Heart right ventricle (tissue), 16 donors: ENCODE results near the gene SLC39A2. TPM values are rescaled to one million over a fixed set of nuclear protein-coding genes. Genes with fewer than 3 reads are reported as not detected.
"Not testable (repeated sequence)": the region's sequence is repeated elsewhere in the genome, so short reads cannot be mapped to it uniquely, and the experiment has no call there.

ENCODE experiments used
- ATAC-seq, 8 donors: fragments of 200-7000 bp; cut with Tn5 transposase; one replicate each; pipeline ENCODE4 v1.9.1; 2020; ENCODE audit warnings: mild to moderate bottlenecking in 8 of 8, moderate library complexity in 8 of 8, moderate number of reproducible peaks in 1 of 8
- DNase-seq, 2 donors: peaks; one replicate each; pipeline ENCODE4 v3.0.0-alpha.2; 2020
- H3K27ac ChIP-seq, 10 donors: fragments of 200-600 bp; sonication (generic) in 2 of 10; one replicate each; pipeline versions ENCODE4 v1.5.0 to v1.8.0; 2020 to 2022; ENCODE audit warnings: mild to moderate bottlenecking in 3 of 10
- H3K27me3 ChIP-seq, 7 donors: fragments of 200-600 bp; one replicate each; pipeline ENCODE4 v1.8.0; 2021 to 2022; ENCODE audit warnings: mild to moderate bottlenecking in 2 of 7
- H3K36me3 ChIP-seq, 9 donors: fragments of 200-600 bp; sonication (generic) in 1 of 9; one replicate each; pipeline versions ENCODE4 v1.5.0 to v1.8.0; 2020 to 2022; ENCODE audit warnings: mild to moderate bottlenecking in 2 of 9
- H3K4me1 ChIP-seq, 9 donors: fragments of 200-600 bp; sonication (generic) in 1 of 9; one replicate each; pipeline versions ENCODE4 v1.5.0 to v1.8.0; 2020 to 2022; ENCODE audit warnings: mild to moderate bottlenecking in 4 of 9
- H3K4me3 ChIP-seq, 10 donors: fragments of 200-600 bp; sonication (generic) in 2 of 10; one replicate each; pipeline versions ENCODE4 v1.5.0 to v1.8.0; 2020 to 2022; ENCODE audit warnings: mild to moderate bottlenecking in 7 of 10, moderate library complexity in 2 of 10
- H3K9me3 ChIP-seq, 11 donors: fragments of 200-600 bp in 10 of 11; sonication (generic) in 2 of 11; one replicate each; pipeline versions ENCODE4 v1.5.0 to v1.8.0; 2013 to 2022; ENCODE audit warnings: mild to moderate bottlenecking in 2 of 11, control low read depth in 1 of 11, moderate library complexity in 1 of 11
- WGBS, 2 donors: extraction: QIAGEN DNeasy Blood & Tissue Kit; methylation state at CpG; one replicate each; pipeline ENCODE4 v1.1.7; 2013; ENCODE audit warnings: inconsistent platforms in 1 of 2; 5-methylcytosine and 5-hydroxymethylcytosine counted together
- intact Hi-C, 10 donors: fragments of 100-400 bp; cut with DNase I; formaldehyde crosslinking; loops; one replicate each; pipeline versions ENCODE4 v1.11.1 to v1.14.2; 2022
- polyA plus RNA-seq, 2 donors: library from polyadenylated mRNA; stranded (reverse); fragments of 200-250 nt; gene quantifications; one replicate each; pipeline ENCODE4 v1.2.3, GENCODE V29; 2013
- total RNA-seq, 10 donors: library from RNA; stranded (reverse); fragmentation: NEBNext Ultra II Directional in 3 of 10; extraction: Animal tissue kit (Norgen Biotek cat#: 25700) in 3 of 10; gene quantifications; one replicate each; pipeline versions ENCODE4 v1.2.1 to v1.2.4, GENCODE V29; 2021 to 2023
- TF ChIP-seq, protein P1 (sequence below), 9 donors: fragments of 200-600 bp; sonication (generic) in 2 of 9; IDR thresholded peaks; one replicate each; pipeline versions ENCODE4 v1.5.0 to v1.8.0; 2021 to 2022; ENCODE audit warnings: antibody characterized with exemption in 9 of 9, mild to moderate bottlenecking in 5 of 9, moderate library complexity in 1 of 9
- donor health status: Arrhythmogenic right ventricular cardiomyopathy.
- donor health status: ischemic (EF 13 %, LVEDD 7.1; RV severe dilation, severe dysfunction).
- donor health status: healthy with polysubstance abuse.
- donor health status: DM: no; HTN: yes; CAD: no.
- donor health status: DM: no; HTN: no; CAD: no.
- donor health status: ischemic (EF 25% LVEDD 6.9; RV normal size, moderate dysfunction).
- donor health status: ischemic (EF 25% LVEDD 5.7; RV mildly dilated, moderate dysfunction).
- donor health status: healthy.
- donor health status: DM: yes; HTN: yes; CAD: no.
- donor health status: Ischemic cardiomyopathy.
- donor health status: ischemic (EF 35%, LVEDD 5.7; RV mildly dilated, moderate dysfunction).
- donor health status: nonischemic (EF 11% LVEDD 7.7; RV severe dilation, severe dysfunction).
- donor health status: DM: yes; HTN: yes; CAD: no.
- donor health status: PGD.
- donor health status: ischemic (EF 29% LVEDD 5.4; RV normal size, mild dysfunction).
- donor health status: nonischemic (EF 23%, LVEDD 6.1; RV moderate dilation, normal function).

The SLC39A2 gene
- total and polyA plus RNA-seq, 12 donors = not detected

DNA sequence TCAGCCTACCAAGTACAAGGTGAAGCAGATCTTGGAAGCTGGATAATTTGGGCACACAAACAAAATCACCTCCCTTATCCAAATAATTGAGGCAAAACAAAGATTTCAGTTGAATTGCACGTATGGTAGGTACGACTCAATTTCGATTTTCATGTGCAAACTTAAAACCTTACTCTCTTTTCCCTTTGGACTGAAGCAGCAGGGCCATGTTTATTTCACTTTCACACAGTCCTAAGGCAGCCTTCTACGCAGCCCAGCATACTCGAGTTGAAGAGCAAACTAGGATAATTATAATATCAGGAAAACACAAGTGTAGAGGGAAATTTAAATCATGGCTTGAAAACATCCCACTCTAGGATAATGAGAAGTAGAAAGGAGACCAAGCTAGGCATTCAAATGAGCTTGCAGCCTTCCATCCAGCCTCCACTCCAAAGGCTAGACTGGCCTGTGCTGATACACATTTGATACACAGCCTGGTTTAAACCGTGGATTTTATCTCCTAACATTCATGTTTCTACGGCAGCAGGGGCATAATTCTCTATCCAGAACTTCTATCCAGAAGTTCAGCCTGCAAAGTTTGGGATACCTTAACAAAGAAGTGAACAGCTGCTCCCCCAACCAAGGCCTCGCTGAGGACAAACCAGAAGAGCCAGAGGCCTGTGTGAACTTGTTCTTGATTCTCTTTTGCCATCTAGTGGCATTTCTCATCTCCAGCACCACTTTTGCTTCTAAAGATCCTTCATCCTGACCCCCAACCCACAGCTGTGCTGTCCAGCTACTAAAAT lies 40.7 kb downstream of the SLC39A2 start:
- Histone ChIP-seq H3K27ac (peak overlapping the region in 9 of 10 donors; percentile 63 to 87 (median 77)), H3K36me3 (no peaks in the 10 kb centered on the region), H3K27me3 (peaks cover 0 to under 1% (median 0%) of the 10 kb centered on the region in 7 donors), H3K4me3 (peak overlapping the region in 2 of 10 donors; percentile 12 to 13), H3K9me3 (no peaks in the 10 kb centered on the region), H3K4me1 (peaks cover 13 to 53% (median 41%) of the 10 kb centered on the region in 9 donors)
- TF ChIP-seq, protein P1, sequence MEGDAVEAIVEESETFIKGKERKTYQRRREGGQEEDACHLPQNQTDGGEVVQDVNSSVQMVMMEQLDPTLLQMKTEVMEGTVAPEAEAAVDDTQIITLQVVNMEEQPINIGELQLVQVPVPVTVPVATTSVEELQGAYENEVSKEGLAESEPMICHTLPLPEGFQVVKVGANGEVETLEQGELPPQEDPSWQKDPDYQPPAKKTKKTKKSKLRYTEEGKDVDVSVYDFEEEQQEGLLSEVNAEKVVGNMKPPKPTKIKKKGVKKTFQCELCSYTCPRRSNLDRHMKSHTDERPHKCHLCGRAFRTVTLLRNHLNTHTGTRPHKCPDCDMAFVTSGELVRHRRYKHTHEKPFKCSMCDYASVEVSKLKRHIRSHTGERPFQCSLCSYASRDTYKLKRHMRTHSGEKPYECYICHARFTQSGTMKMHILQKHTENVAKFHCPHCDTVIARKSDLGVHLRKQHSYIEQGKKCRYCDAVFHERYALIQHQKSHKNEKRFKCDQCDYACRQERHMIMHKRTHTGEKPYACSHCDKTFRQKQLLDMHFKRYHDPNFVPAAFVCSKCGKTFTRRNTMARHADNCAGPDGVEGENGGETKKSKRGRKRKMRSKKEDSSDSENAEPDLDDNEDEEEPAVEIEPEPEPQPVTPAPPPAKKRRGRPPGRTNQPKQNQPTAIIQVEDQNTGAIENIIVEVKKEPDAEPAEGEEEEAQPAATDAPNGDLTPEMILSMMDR (IDR thresholded peaks at IDR 0.05) = peak; percentile 45 to 82 (median 73)
- ATAC-seq (peak; percentile 62 to 84 (median 72)), DNase-seq (peak in 1 of 2 donors; percentile 64)
- WGBS, 2 donors = 47 to 52% methylated on average over 8 of the region's 8 CpGs
- intact Hi-C loops = loop anchor here in 9 of 10 donors (1.0 to 10.0 kb wide), 13 partner anchors 14 to 342 kb away; partner anchors contain the start of gene NDRG2 (in 4 of the 9)

DNA sequence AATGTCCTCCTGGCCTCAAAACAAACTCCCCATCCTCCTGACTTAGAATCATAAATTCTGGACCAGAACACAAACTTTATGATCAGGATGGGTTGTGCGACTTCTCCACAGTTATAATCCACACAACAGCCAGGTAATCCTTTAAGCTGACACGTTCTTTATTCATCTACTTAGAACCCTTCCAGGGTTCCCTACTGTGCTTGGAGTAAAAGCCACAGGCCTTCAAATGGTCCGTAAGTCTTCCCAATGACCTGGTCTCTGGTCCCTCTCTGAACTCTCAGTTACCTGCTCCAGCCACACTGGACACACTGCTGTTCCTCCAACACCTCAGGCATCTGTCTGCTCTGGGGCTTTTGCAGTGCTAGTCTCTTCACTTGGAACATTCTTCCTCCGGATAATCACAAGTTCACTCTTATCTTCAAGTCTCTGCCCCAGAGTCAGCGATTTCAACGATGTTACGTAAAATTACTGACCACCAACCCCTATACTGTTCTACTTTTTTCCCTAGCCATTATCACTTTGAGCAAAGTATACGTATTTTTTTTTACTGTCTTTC lies 41.4 kb downstream of the SLC39A2 start:
- intact Hi-C loops = loop anchor here in 7 of 10 donors (1.0 to 10.0 kb wide), 9 partner anchors 25 to 343 kb away; no protein-coding TSS in a partner anchor
- H3K27ac ChIP-seq = peak overlapping the region in 3 of 10 donors; percentile 73 to 87 (median 77)

DNA sequence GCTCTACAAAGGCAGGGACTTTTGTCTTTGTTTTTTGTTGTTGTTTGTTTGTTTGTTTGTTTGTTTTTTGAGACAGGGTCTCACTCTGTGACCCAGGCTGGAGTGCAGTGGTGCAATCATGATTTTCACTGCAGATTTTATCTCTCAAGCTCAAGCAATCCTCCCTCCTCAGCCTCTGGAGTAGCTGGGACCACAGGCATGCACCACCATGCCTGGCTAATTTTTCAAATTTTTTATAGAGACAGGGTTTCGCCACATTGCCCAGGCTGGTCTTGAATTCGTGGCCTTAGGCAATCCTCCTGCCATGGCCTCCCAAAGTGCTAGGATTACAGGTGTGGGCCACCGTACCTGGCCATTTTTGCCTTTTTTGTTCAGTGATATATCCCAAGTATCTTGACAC lies 41.8 kb downstream of the SLC39A2 start:
- H3K4me1 ChIP-seq = peaks cover 13 to 53% (median 44%) of the 10 kb centered on the region in 9 donors
- H3K36me3 ChIP-seq, H3K27me3 ChIP-seq, H3K4me3 ChIP-seq, H3K27ac ChIP-seq, H3K9me3 ChIP-seq, DNase-seq, ATAC-seq: not testable (repeated sequence)
- WGBS, 2 donors = 87 to 90% methylated on average over 3 of the region's 3 CpGs
- intact Hi-C loops = loop anchor here in 7 of 10 donors (1.0 to 10.0 kb wide), 9 partner anchors 26 to 344 kb away; no protein-coding TSS in a partner anchor

More for the DNA sequence above, 41.4 kb downstream of the SLC39A2 start:
- Histone ChIP-seq H3K4me1 (peaks cover 13 to 53% (median 44%) of the 10 kb centered on the region in 9 donors), H3K36me3 (no peaks in the 10 kb centered on the region), H3K9me3 (no peaks in the 10 kb centered on the region), H3K4me3 (no peak overlapping the region), H3K27me3 (peaks cover 0 to 7% (median 0%) of the 10 kb centered on the region in 7 donors)
- DNase-seq = no peak
- 73 to 74% methylated on average over 8 of the region's 8 CpGs for WGBS, 2 donors
- TF ChIP-seq, protein P1 (IDR thresholded peaks at IDR 0.05) = peak in 1 of 9 donors; percentile 5
- no peak for ATAC-seq

DNA sequence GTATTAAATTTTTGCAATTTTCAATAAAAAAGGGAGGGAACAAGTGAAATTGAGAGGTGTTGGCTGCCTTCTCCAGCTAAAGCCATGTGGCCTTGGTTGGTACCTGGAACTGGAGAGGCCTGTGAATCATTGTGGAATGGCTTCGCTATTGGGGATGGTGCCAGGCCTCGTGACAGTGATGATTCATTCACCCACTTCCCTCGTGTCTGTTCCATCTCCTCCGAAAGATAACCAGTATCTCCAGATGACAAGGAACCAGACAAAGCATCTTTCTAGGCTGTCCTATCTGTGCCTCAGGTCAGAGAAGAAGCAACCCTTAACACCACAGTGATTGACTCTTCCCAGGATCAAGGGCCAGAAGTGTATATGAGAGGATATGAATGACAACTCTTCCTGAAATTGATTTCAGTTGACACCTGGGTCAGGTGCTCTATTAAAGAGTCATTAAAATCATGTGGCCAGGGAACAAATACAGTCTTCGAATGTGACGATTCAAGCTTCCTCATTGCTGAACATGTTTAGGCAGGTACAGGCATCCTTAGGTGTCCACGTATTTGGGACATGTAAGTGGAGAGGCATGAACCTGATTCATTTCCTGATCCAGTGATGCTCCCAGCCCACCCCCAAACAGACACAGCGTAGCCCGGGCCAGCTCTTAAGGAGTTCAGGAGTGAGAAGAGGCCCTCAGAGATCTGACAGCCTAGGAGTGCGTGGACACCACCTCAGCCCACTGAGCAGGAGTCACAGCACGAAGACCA lies 42.8 kb downstream of the SLC39A2 start, which contains the start of gene RNASE7:
TSS of gene RNASE7 (plus strand) at position 687 of the 758 bp plus-strand sequence. CDS start 631 bp downstream, outside the sequence.
- Histone ChIP-seq H3K36me3 (no peaks in the 10 kb centered on the region), H3K27ac (peak within 1 kb of the TSS in 5 of 10 donors; percentile 6 to 67 (median 49)), H3K4me3 (no peak within 1 kb of the TSS), H3K9me3 (no peaks in the 10 kb centered on the region), H3K27me3 (peaks cover 0 to 7% (median 0%) of the 10 kb centered on the region in 7 donors), H3K4me1 (peaks cover 13 to 53% (median 44%) of the 10 kb centered on the region in 9 donors)
- ATAC-seq = no peak
- TF ChIP-seq, protein P1 (IDR thresholded peaks at IDR 0.05) = no peak
- intact Hi-C loops = loop anchor here in 6 of 10 donors (2.0 to 10.0 kb wide), 7 partner anchors 27 to 345 kb away; no protein-coding TSS in a partner anchor
- 77 to 81% methylated on average over 11 of the region's 11 CpGs for WGBS, 2 donors
- no peak for DNase-seq
